Spleen (tissue), 11 donors: Measurements from ENCODE around the gene PKIB. TPM values are rescaled to one million over a fixed set of nuclear protein-coding genes. Genes with fewer than 3 reads are reported as not detected.

Experiments used
- DNase-seq: peaks from one replicate; pipeline ENCODE4 v3.0.0-alpha.2; 2020
- H3K27ac ChIP-seq, 8 donors: fragments of 200-600 bp; sonication (generic) in 7 of 8; 1 replicate in 4 of 8; 2 replicates in 4 of 8; pipeline versions ENCODE4 v1.5.0 to v1.8.0; 2016 to 2021; ENCODE audit warnings: inconsistent platforms in 4 of 8, mild to moderate bottlenecking in 4 of 8, moderate library complexity in 1 of 8
- H3K27me3 ChIP-seq, 7 donors: fragments of 200-600 bp; sonication (generic) in 6 of 7; replicated peaks in 1 of 7; 1 replicate in 4 of 7; 2 replicates in 3 of 7; pipeline versions ENCODE4 v1.5.0 to v1.8.0; 2016 to 2021; ENCODE audit warnings: inconsistent platforms in 3 of 7, mild to moderate bottlenecking in 1 of 7
- H3K36me3 ChIP-seq, 6 donors: fragments of 200-600 bp; sonication (generic) in 5 of 6; 1 replicate in 4 of 6; 2 replicates in 2 of 6; pipeline versions ENCODE4 v1.5.0 to v1.8.0; 2016 to 2021; ENCODE audit warnings: inconsistent platforms in 2 of 6
- H3K4me1 ChIP-seq, 6 donors: fragments of 200-600 bp; sonication (generic) in 5 of 6; 1 replicate in 3 of 6; 2 replicates in 3 of 6; pipeline versions ENCODE4 v1.5.0 to v1.8.0; 2016 to 2021; ENCODE audit warnings: inconsistent platforms in 3 of 6
- H3K4me3 ChIP-seq, 8 donors: fragments of 200-600 bp; sonication (generic) in 7 of 8; 1 replicate in 4 of 8; 2 replicates in 4 of 8; pipeline versions ENCODE4 v1.5.0 to v1.8.0; 2016 to 2021; ENCODE audit warnings: inconsistent platforms in 4 of 8, mild to moderate bottlenecking in 4 of 8, moderate library complexity in 2 of 8
- H3K9me3 ChIP-seq, 8 donors: fragments of 200-600 bp; sonication (generic) in 7 of 8; 1 replicate in 4 of 8; 2 replicates in 4 of 8; pipeline versions ENCODE4 v1.5.0 to v1.8.0; 2016 to 2021; ENCODE audit warnings: inconsistent platforms in 4 of 8
- POLR2A ChIP-seq, 3 donors: fragments of 450-650 bp; IDR thresholded peaks; one replicate each; pipeline ENCODE4 v1.5.1; 2017; ENCODE audit warnings: antibody characterized with exemption in 3 of 3, mild to moderate bottlenecking in 1 of 3
- POLR2AphosphoS5 ChIP-seq, 3 donors: sonication (generic); formaldehyde crosslinking; IDR thresholded peaks; one replicate each; pipeline ENCODE4 v1.5.1; 2017; ENCODE audit warnings: antibody characterized with exemption in 3 of 3
- WGBS, 5 donors: extraction: QIAGEN DNeasy Blood & Tissue Kit in 3 of 5; methylation state at CpG; one replicate each; pipeline versions ENCODE4 v1.1.5 to v1.1.7; 2013 to 2018; 5-methylcytosine and 5-hydroxymethylcytosine counted together
- intact Hi-C: fragments of 100-400 bp; cut with DNase I; formaldehyde crosslinking; loops from one replicate; pipeline ENCODE4 v1.15.0; 2023; ENCODE audit warnings: low total_unique reads
- polyA plus RNA-seq, 3 donors: library from polyadenylated mRNA; stranded (reverse); fragments of 200-250 nt; gene quantifications; one replicate each; pipeline ENCODE4 v1.2.1, GENCODE V29; 2013
- total RNA-seq, 7 donors: library from RNA; depleted of rRNA in 3 of 7; stranded (reverse); fragments of >200 nt in 3 of 7; fragmentation: NEBNext Ultra II Directional in 4 of 7; extraction: Animal tissue kit (Norgen Biotek cat#: 25700) in 4 of 7; gene quantifications; one replicate each; pipeline versions ENCODE4 v1.1.0 to v1.2.1, GENCODE V29; 2016 to 2021
- TF ChIP-seq, protein P1 (sequence below), 11 experiments: fragments of 200-600 bp in 7 of 11; fragments of 450-650 bp in 4 of 11; sonication (generic) in 4 of 11; IDR thresholded peaks in 8 of 11; conservative IDR thresholded peaks in 3 of 11; 1 replicate in 7 of 11; 2 replicates in 4 of 11; pipeline versions ENCODE4 v1.4.0 to v1.8.0; 2016 to 2021; ENCODE audit warnings: antibody characterized with exemption in 11 of 11, inconsistent platforms in 4 of 11, mild to moderate bottlenecking in 1 of 11
- donor health status: healthy with polysubstance abuse.
- donor health status: DM: no; HTN: no; CAD: no; lungs with moderate emphysema.
- donor health status: DM: no; HTN: no; CAD: no.
- donor health status: Bipolar disorder and iron deficiency.
- donor health status: healthy.
- donor health status: DM: no; HTN: no; CAD: no.
- donor health status: DM: yes; HTN: yes; CAD: no.

Gene PKIB
- total and polyA plus RNA-seq, 10 donors = 0.85 to 3.0 (median 1.4) TPM; not detected in 2

DNA sequence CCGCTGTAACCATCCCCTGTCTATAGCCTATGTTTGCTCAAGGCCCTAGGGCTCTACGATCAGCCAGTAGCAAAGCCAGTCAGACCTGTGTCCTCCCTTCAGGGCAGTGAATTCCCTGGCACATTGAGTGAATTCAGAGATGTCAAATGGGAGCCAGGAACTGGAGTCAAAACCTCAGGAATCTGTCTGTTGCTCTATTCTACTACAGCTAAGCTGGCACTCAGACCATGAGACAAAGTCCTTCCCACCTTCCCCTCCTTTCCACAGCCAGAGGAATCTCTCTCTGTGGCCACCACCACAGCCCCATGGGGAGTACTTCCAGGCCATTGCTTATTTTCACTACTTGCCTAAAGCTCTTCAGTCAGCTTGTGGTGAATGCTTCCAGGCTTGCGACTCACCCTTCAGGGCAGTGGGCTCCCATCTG, 82.0 kb downstream of the PKIB start:
- no peak for TF ChIP-seq POLR2AphosphoS5 (IDR thresholded peaks at IDR 0.05)
- Histone ChIP-seq H3K9me3 (no peaks in the 10 kb centered on the region), H3K27ac (no peak overlapping the region), H3K36me3 (no peaks in the 10 kb centered on the region), H3K27me3 (peaks cover 0 to 8% (median 0%) of the 10 kb centered on the region in 7 donors), H3K4me3 (no peak overlapping the region), H3K4me1 (no peaks in the 10 kb centered on the region)
- 52 to 80% (median 75%) methylated on average over 3 of the region's 3 CpGs for WGBS, 5 donors
- intact Hi-C loops = no loop called here
- no peak for DNase-seq

DNA sequence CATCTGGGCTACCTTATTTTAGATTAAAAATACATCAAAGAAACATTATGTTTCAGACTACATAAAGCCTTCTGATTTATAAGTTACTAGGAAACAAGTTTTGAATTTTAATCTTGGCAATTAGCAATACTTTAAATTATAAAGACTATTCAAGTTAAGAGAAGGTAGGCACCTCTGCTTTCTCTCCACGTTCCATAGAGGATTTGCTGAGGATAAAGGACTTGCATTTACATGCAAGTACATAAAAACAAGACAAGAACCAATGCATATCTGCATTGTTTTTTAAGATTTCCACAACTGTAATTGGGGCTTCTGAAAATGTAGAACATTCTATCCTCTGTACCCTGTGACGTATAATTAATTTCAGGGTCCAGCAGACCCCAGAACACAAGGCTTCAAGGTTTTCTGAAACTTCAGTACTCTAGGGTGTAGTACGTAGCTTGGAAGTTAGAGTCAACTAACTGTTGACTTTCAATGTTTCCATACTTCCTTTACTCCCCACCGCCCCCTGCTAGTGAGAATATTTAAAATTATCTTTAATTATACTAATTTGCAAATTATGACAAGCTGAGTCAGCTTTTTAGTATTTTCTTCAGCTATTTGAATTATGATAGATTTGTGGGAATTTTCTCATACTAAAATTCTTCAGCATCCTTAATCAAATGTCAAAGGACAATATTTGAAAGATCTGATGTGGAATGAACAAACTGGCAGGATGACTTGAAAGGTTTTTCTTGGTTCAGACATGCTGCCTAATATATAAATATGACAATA, 82.8 kb downstream of the PKIB start:
- intact Hi-C loops = no loop called here
- Histone ChIP-seq H3K27ac (no peak overlapping the region), H3K4me1 (no peaks in the 10 kb centered on the region), H3K36me3 (no peaks in the 10 kb centered on the region), H3K27me3 (peaks cover 0 to 8% (median 0%) of the 10 kb centered on the region in 7 donors), H3K9me3 (no peaks in the 10 kb centered on the region), H3K4me3 (no peak overlapping the region)
- TF ChIP-seq POLR2A (IDR thresholded peaks at IDR 0.05) (no peak), POLR2AphosphoS5 (IDR thresholded peaks at IDR 0.05) (no peak)
- TF ChIP-seq, protein P1, sequence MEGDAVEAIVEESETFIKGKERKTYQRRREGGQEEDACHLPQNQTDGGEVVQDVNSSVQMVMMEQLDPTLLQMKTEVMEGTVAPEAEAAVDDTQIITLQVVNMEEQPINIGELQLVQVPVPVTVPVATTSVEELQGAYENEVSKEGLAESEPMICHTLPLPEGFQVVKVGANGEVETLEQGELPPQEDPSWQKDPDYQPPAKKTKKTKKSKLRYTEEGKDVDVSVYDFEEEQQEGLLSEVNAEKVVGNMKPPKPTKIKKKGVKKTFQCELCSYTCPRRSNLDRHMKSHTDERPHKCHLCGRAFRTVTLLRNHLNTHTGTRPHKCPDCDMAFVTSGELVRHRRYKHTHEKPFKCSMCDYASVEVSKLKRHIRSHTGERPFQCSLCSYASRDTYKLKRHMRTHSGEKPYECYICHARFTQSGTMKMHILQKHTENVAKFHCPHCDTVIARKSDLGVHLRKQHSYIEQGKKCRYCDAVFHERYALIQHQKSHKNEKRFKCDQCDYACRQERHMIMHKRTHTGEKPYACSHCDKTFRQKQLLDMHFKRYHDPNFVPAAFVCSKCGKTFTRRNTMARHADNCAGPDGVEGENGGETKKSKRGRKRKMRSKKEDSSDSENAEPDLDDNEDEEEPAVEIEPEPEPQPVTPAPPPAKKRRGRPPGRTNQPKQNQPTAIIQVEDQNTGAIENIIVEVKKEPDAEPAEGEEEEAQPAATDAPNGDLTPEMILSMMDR (IDR thresholded peaks at IDR 0.05 in 8 of 11, conservative IDR thresholded peaks at IDR 0.05 in 3 of 11) = no peak
- no peak for DNase-seq
- 58 to 75% (median 71%) methylated on average over 4 of the region's 4 CpGs for WGBS, 5 donors

DNA sequence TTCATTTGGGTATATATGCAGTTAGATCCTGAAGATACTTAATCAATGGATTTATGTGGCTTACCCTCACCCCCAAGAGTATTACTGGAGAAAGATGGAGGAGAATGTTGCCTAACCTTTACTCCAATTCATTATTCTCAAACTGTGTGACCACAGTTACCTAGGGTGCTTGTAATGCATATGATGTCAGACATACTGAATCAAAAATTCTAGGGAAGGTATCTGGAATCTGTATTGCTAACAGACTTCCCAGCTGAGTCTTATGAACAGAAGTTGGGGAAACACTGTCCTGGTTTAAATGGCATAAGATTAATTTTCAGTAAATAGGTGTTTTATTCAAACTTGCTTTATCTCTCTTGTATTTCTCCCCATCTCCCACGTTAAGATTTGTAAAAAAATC, 83.9 kb downstream of the PKIB start:
- no peak overlapping the region for H3K27ac ChIP-seq
- no peaks in the 10 kb centered on the region for H3K9me3 ChIP-seq
- no peak for DNase-seq
- TF ChIP-seq, protein P1 (IDR thresholded peaks at IDR 0.05 in 8 of 11, conservative IDR thresholded peaks at IDR 0.05 in 3 of 11) = no peak
- no peak for TF ChIP-seq POLR2AphosphoS5 (IDR thresholded peaks at IDR 0.05)
- no peak for TF ChIP-seq POLR2A (IDR thresholded peaks at IDR 0.05)
- intact Hi-C loops = no loop called here
- 54 to 64% (median 62%) methylated on average over 1 of the region's 1 CpG for WGBS, 5 donors
- peaks cover 0 to 8% (median 0%) of the 10 kb centered on the region in 7 donors for H3K27me3 ChIP-seq
- no peaks in the 10 kb centered on the region for H3K36me3 ChIP-seq
- no peak overlapping the region for H3K4me3 ChIP-seq
- H3K4me1 ChIP-seq = no peaks in the 10 kb centered on the region

DNA sequence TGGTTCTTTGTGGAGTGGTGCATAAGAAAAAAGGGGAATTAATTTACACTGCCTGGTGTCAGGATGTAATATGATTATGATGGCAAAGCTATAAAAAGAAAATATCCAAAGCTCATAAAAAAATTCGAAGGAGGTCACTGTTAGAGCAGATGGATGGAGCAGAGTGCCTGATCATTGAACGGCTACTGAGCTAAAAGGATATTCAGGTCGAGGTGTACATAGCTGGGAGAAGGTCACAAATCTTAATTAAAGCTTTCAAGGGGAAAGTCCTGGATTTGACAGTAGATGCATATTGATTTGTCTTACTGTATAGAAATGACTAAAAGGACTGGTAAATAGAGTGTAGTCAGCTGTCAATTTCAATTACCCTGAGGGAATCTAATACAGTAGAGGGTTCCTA, 84.4 kb downstream of the PKIB start:
- 59 to 70% (median 69%) methylated on average over 3 of the region's 3 CpGs for WGBS, 5 donors
- Histone ChIP-seq H3K4me3 (no peak overlapping the region), H3K4me1 (no peaks in the 10 kb centered on the region), H3K36me3 (no peaks in the 10 kb centered on the region), H3K27me3 (peaks cover 0 to 8% (median 0%) of the 10 kb centered on the region in 7 donors), H3K27ac (no peak overlapping the region), H3K9me3 (no peaks in the 10 kb centered on the region)
- TF ChIP-seq, protein P1 (IDR thresholded peaks at IDR 0.05 in 8 of 11, conservative IDR thresholded peaks at IDR 0.05 in 3 of 11) = no peak
- TF ChIP-seq POLR2AphosphoS5 (IDR thresholded peaks at IDR 0.05) = no peak
- TF ChIP-seq POLR2A (IDR thresholded peaks at IDR 0.05) = no peak
- intact Hi-C loops = no loop called here
- no peak for DNase-seq
